AG09309 (cell line): ENCODE results near the gene TPST2.

Experiments used
- DNase-seq: peaks from one replicate; pipeline ENCODE4 v3.0.0-alpha.2; 2010; ENCODE audit warnings: low read depth
- H3K4me3 ChIP-seq: 2 replicates; pipeline ENCODE4 v1.5.1; 2011; ENCODE audit warnings: mild to moderate bottlenecking, low read depth, low read length, moderate library complexity; ENCODE audit not compliant: control insufficient read depth
- TF ChIP-seq, protein P1 (sequence below): IDR thresholded peaks from 2 replicates; pipeline ENCODE4 v1.5.1; 2011; ENCODE audit warnings: mild to moderate bottlenecking, low read depth, low read length, inconsistent platforms; ENCODE audit not compliant: insufficient read depth, control insufficient read depth; ENCODE audit errors: missing control alignments

TPST2 gene

DNA sequence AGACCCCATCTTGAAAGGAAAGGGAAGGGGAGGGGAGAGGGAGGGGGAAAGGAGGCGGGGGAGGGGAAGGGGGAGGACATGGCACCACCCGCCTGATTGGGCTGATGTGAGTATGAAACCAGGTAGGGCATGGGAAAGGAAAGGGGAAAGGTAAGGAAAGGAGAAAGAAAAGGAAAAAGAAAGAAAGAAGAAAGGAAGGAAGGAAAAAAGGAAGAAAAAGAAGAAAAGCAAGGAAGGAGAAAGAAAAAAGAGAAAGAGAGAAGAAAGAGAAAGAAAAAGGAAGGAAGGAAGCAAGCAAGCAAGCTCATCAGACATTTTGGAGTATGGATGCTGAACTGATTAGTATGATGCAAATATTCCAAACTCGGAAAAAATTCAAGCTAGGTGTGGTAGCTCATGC lies 41.6 kb downstream of the TPST2 start:
- TF ChIP-seq, protein P1, sequence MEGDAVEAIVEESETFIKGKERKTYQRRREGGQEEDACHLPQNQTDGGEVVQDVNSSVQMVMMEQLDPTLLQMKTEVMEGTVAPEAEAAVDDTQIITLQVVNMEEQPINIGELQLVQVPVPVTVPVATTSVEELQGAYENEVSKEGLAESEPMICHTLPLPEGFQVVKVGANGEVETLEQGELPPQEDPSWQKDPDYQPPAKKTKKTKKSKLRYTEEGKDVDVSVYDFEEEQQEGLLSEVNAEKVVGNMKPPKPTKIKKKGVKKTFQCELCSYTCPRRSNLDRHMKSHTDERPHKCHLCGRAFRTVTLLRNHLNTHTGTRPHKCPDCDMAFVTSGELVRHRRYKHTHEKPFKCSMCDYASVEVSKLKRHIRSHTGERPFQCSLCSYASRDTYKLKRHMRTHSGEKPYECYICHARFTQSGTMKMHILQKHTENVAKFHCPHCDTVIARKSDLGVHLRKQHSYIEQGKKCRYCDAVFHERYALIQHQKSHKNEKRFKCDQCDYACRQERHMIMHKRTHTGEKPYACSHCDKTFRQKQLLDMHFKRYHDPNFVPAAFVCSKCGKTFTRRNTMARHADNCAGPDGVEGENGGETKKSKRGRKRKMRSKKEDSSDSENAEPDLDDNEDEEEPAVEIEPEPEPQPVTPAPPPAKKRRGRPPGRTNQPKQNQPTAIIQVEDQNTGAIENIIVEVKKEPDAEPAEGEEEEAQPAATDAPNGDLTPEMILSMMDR, result no peak
- H3K4me3 ChIP-seq, result no peak overlapping the region
- no peak for DNase-seq

DNA sequence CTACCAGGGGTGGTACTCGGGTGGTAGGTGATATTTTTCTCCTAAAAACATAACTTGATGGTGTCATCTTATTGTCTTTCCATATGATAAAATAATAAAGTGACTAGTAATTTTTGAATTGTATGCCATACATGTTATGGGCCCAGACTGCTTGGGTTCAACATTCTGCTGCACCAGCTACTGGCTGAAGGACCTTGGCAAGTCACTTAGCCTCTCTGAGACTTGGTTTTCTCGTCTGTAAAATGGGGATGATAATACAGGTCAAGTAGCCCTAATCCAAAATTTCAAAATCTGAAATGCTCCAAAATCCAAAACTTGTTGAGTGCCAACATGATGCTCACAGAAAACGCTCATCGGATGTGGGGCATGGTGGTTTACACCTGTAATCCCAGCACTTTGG lies 42.1 kb downstream of the TPST2 start:
- TF ChIP-seq, protein P1, result no peak
- no peak for DNase-seq
- H3K4me3 ChIP-seq, result no peak overlapping the region

DNA sequence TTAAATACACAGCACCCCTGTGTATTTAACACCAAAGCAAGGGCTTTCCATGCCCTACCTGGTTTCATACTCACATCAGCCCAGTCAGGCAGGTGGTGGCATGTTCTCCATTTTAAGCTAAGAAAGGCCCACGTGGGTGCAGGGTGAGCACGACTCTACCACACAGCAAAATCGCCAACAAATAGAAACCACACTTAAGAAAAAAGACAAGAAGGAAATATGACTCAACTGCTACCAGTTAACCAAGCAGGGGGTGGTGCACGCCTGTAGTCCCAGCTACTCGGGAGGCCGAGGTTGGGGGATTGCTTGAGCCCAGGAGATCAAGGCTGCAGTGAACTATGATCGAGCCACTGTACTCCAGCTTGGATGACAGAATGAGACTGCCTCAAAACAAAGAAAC lies 42.5 kb downstream of the TPST2 start:
- TF ChIP-seq, protein P1, result no peak
- no peak for DNase-seq

DNA sequence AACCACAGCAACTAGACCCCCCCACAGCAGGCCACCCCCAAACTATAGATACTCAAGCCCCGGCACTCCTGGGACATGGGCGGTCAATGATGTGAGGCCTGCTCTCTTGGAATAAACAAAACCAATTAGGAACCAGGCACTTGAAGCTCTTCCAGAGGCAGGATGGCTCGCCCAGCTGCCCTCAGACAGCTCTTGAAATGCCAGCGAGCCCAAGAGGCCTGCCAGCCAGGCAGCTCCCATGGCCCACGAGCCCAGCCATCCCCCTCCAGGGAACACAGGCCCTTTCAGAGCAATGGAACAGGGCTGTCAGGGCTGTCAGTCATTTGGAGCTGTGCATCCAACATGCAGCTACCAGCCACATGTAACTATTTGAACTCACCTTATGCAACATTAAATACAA lies 43.6 kb downstream of the TPST2 start:
- TF ChIP-seq, protein P1, result no peak
- no peak overlapping the region for H3K4me3 ChIP-seq
- DNase-seq, result no peak

More for the DNA sequence above, 42.5 kb downstream of the TPST2 start:
- H3K4me3 ChIP-seq, result no peak overlapping the region

DNA sequence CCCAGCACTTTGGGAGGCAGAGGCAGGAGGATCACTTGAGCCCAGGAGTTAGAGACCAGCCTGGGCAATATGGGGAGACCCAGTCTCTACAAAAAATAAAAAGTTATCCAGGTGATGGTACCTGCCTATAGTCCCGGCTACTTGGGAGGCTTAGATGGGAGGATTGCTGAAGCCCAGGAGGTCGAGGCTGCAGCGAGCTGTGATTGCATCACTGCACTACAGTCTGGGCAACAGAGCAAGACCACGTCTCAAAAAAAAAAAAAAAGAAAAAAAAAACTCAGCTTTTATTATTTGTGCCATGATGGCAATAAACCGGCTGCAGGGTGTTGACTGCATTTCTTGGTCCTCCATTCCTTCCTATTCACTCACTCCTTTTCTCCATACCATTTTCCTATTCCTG lies 44.1 kb downstream of the TPST2 start:
- DNase-seq, result no peak
- TF ChIP-seq, protein P1, result no peak

DNA sequence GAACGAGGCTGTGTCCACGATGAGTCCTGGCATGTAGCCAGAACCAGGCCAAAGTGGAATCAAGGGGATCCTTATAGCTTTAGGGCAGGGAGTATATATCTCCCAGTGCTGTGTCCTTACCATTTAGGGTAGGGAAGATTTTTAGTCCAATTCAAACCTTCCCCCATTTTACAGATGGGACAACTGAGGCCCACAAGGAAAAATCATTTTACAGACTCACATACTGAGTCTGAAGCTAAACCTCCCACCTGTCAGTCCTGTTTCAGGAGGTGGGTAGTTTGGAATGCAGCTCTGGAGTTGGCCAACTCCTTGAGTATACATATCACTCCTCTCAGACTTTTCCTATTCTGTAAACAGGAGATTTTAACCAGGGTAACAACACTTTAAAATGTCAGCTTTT lies 44.5 kb downstream of the TPST2 start:
- DNase-seq, result no peak
- TF ChIP-seq, protein P1, result no peak
- no peak overlapping the region for H3K4me3 ChIP-seq

More for the DNA sequence above, 44.1 kb downstream of the TPST2 start:
- H3K4me3 ChIP-seq, result no peak overlapping the region

DNA sequence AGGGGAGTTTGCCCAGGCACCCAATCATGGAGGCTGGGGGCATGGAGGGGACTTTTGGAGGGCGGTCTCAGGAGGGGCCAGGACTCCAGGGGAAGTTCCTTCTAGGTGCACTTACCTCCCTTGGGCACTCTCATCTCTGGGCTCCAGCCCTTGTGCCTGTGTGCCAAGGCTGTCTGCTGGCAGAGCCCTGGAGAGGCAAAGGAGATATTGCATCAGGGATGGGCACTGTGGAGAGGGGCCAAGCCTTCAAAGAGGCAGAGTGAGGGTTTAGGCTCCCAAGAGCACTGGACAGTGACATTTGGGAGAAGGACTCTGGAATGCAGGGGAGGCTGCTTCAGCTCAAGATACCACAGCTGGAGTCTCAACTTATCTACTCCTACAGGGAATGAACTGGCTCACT lies 45.4 kb downstream of the TPST2 start:
- TF ChIP-seq, protein P1, result no peak
- H3K4me3 ChIP-seq, result no peak overlapping the region
- DNase-seq, result no peak
